Neuronal stem cell (in vitro differentiated cells): ENCODE measurements around the gene THSD4.
"Not testable (repeated sequence)": the region's sequence is repeated elsewhere in the genome, so short reads cannot be mapped to it uniquely, and the experiment has no call there.

Source experiments
- DNase-seq: peaks from one replicate; pipeline ENCODE4 v3.0.0-alpha.2; 2013; ENCODE audit warnings: low spot score
- H2AFZ ChIP-seq: one replicate; pipeline ENCODE4 v1.6.1; 2013; ENCODE audit warnings: mild to moderate bottlenecking, low read length, inconsistent platforms
- H2AK5ac ChIP-seq: 2 replicates; pipeline ENCODE4 v1.6.1; 2013; ENCODE audit warnings: low read depth, mild to moderate bottlenecking, inconsistent platforms, low read length, moderate library complexity, mixed read lengths
- H2BK120ac ChIP-seq: 2 replicates; pipeline ENCODE4 v1.6.1; 2013; ENCODE audit warnings: low read depth, mild to moderate bottlenecking, inconsistent platforms, low read length, moderate library complexity, mixed read lengths
- H2BK12ac ChIP-seq: one replicate; pipeline ENCODE4 v1.6.1; 2013; ENCODE audit warnings: low read length, inconsistent platforms
- H2BK15ac ChIP-seq: 2 replicates; pipeline ENCODE4 v1.6.1; 2013; ENCODE audit warnings: mild to moderate bottlenecking, low read length, inconsistent platforms, mixed read lengths
- H2BK5ac ChIP-seq: one replicate; pipeline ENCODE4 v1.6.1; 2013; ENCODE audit warnings: inconsistent platforms, mild to moderate bottlenecking, low read length, moderate library complexity
- H3K14ac ChIP-seq: one replicate; pipeline ENCODE4 v1.6.1; 2013; ENCODE audit warnings: low read length, inconsistent platforms
- H3K18ac ChIP-seq: 2 replicates; pipeline ENCODE4 v1.6.1; 2013; ENCODE audit warnings: low read length, inconsistent platforms
- H3K23ac ChIP-seq: 2 replicates; pipeline ENCODE4 v1.6.1; 2013; ENCODE audit warnings: low read depth, mild to moderate bottlenecking, mixed read lengths, low read length, inconsistent platforms; ENCODE audit not compliant: poor library complexity
- H3K27ac ChIP-seq: replicated peaks from 3 replicates; pipeline ENCODE4 v1.5.1; 2013; ENCODE audit warnings: low read length, inconsistent platforms
- H3K27me3 ChIP-seq, 3 experiments: 2 replicates each; pipeline ENCODE4 v1.6.1; 2013; ENCODE audit warnings: low read length in 3 of 3, mild to moderate bottlenecking in 2 of 3, inconsistent platforms in 1 of 3, low read depth in 1 of 3, mixed read lengths in 1 of 3, moderate library complexity in 1 of 3; ENCODE audit not compliant: control insufficient read depth in 3 of 3, insufficient read depth in 3 of 3
- H3K36me3 ChIP-seq, 2 donors: replicated peaks in 1 of 2; 2 replicates each; pipeline ENCODE4 v1.6.1; 2013; ENCODE audit warnings: low read length in 2 of 2; ENCODE audit not compliant: control insufficient read depth in 2 of 2, insufficient read depth in 2 of 2
- H3K4ac ChIP-seq: 2 replicates; pipeline ENCODE4 v1.6.1; 2013; ENCODE audit warnings: inconsistent platforms, mild to moderate bottlenecking, low read length, moderate library complexity
- H3K4me1 ChIP-seq, 2 donors: 1 replicate in 1 of 2; 2 replicates in 1 of 2; pipeline ENCODE4 v1.6.1; 2013; ENCODE audit warnings: low read length in 2 of 2, low read depth in 1 of 2; ENCODE audit not compliant: control insufficient read depth in 2 of 2, insufficient read depth in 1 of 2
- H3K4me2 ChIP-seq: one replicate; pipeline ENCODE4 v1.6.1; 2013; ENCODE audit warnings: mild to moderate bottlenecking, low read length, inconsistent platforms; ENCODE audit not compliant: insufficient read depth, poor library complexity, severe bottlenecking
- H3K4me3 ChIP-seq, 2 donors: 2 replicates each; pipeline ENCODE4 v1.5.1; 2013; ENCODE audit warnings: low read length in 2 of 2, mild to moderate bottlenecking in 2 of 2, inconsistent platforms in 1 of 2, moderate library complexity in 1 of 2
- H3K79me1 ChIP-seq: one replicate; pipeline ENCODE4 v1.6.1; 2013; ENCODE audit warnings: low read depth, mild to moderate bottlenecking, inconsistent platforms, low read length, moderate library complexity
- H3K9ac ChIP-seq: one replicate; pipeline ENCODE4 v1.6.1; 2013; ENCODE audit warnings: mild to moderate bottlenecking, low read depth, low read length, inconsistent platforms; ENCODE audit not compliant: poor library complexity
- H3K9me3 ChIP-seq, 2 donors: replicated peaks in 1 of 2; 2 replicates each; pipeline versions ENCODE3 to v1.6.1; 2013; ENCODE audit warnings: low read length in 2 of 2, mild to moderate bottlenecking in 2 of 2, inconsistent platforms in 1 of 2, low read depth in 1 of 2, mixed read lengths in 1 of 2, moderate library complexity in 1 of 2; ENCODE audit not compliant: control insufficient read depth in 2 of 2, insufficient read depth in 1 of 2
- H4K8ac ChIP-seq: one replicate; pipeline ENCODE4 v1.6.1; 2013; ENCODE audit warnings: low read depth, mild to moderate bottlenecking, inconsistent platforms, low read length, moderate library complexity
- H4K91ac ChIP-seq: one replicate; pipeline ENCODE4 v1.6.1; 2013; ENCODE audit warnings: low read length, low read depth, mild to moderate bottlenecking, inconsistent platforms; ENCODE audit not compliant: poor library complexity
- WGBS, 2 donors: extraction: QIAGEN DNeasy Blood & Tissue Kit; methylation state at CpG; one replicate each; pipeline ENCODE4 v1.1.7; 2013; ENCODE audit warnings: missing lambda C conversion rate in 2 of 2, mixed read lengths in 1 of 2; ENCODE audit not compliant: insufficient read length in 2 of 2, insufficient replicate concordance in 1 of 2; ENCODE audit errors: extremely low coverage in 2 of 2; 5-methylcytosine and 5-hydroxymethylcytosine counted together

Gene THSD4

DNA sequence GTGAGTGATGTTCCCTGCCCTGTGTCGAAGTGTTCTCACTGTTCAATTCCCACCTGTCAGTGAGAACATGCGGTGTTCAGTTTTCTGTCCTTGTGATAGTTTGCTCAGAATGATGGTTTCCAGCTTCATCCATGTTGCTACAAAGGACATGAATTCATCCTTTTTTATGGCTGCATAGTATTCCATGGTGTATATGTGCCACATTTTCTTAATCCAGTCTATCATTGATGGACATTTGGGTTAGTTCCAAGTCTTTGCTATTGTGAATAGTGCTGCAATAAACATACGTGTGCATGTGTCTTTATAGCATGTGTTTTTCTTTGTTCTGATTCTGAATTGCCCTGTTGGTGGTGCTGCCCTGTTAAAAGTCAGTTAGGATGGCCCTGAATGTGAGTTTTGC, 204.2 kb downstream of the THSD4 start:
- H3K14ac ChIP-seq, H3K4me2 ChIP-seq, H3K36me3 ChIP-seq, H2BK15ac ChIP-seq, H4K8ac ChIP-seq, H2BK120ac ChIP-seq, H3K9ac ChIP-seq, H3K27me3 ChIP-seq, H2AFZ ChIP-seq, H2BK12ac ChIP-seq, H2BK5ac ChIP-seq, H2AK5ac ChIP-seq, H3K23ac ChIP-seq, H3K4me1 ChIP-seq, H3K79me1 ChIP-seq, H3K4ac ChIP-seq, DNase-seq, H4K91ac ChIP-seq, H3K27ac ChIP-seq, H3K4me3 ChIP-seq, H3K18ac ChIP-seq, H3K9me3 ChIP-seq: not testable (repeated sequence)
- WGBS, 2 donors, result no CpG with 5 or more reads among the region's 3 CpGs

DNA sequence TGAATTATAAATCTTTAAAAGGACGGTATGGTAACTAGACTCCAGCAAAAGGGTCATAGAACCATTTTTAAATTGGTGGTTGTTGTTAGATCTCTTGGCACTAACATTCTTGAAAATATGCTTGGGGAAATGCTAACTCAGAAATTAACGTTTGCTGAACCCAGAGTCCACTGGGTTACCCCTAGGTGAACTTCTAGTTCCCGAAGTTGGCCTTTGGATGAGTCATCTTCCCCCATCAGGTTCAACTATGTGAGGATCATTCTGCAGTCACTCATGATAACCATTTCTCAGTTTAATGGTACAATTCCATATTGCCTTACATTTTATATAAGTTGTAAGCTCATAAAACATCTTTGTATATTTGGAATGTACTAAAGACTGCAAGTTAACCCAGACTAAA, 204.7 kb downstream of the THSD4 start:
- H3K4me1 ChIP-seq, result peaks cover 0 to 4% of the 10 kb centered on the region in 2 donors
- no peak overlapping the region for H2AFZ ChIP-seq
- no peak overlapping the region for H2BK120ac ChIP-seq
- no peak overlapping the region for H2AK5ac ChIP-seq
- no peaks in the 10 kb centered on the region for H3K36me3 ChIP-seq
- H3K4ac ChIP-seq, result no peak overlapping the region
- no peaks in the 10 kb centered on the region for H3K79me1 ChIP-seq
- no peak for DNase-seq
- H3K4me3 ChIP-seq, result no peak overlapping the region
- no peak overlapping the region for H2BK5ac ChIP-seq
- no peaks in the 10 kb centered on the region for H3K27me3 ChIP-seq
- H3K14ac ChIP-seq, result no peak overlapping the region
- no peak overlapping the region for H3K18ac ChIP-seq
- H3K23ac ChIP-seq, result no peak overlapping the region
- no peak overlapping the region for H3K27ac ChIP-seq
- H3K9me3 ChIP-seq, result no peaks in the 10 kb centered on the region
- H2BK12ac ChIP-seq, result no peak overlapping the region
- H3K9ac ChIP-seq, result no peak overlapping the region
- H3K4me2 ChIP-seq, result no peak overlapping the region
- no peak overlapping the region for H2BK15ac ChIP-seq
- WGBS, 2 donors, result no CpG with 5 or more reads among the region's 3 CpGs
- no peak overlapping the region for H4K8ac ChIP-seq
- no peak overlapping the region for H4K91ac ChIP-seq

DNA sequence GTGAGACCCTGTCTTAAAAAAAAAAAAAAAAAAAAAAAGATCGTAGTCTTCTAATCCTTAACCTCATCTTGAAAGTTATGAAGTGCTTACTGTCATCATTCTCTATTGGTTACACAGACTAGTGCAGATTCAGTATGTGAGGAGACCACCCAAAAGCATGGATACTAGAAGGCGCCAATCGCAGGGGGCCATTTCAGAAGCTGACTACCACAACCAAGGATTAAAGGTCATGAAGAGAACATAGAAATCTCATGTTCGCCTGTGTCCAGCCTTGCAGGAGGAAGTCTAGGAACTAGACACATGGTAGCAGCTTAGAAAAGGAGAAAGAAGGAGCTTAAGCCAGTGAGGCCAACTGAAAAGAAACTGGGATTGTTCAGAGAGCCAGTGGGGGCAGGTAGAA, 207.8 kb downstream of the THSD4 start:
- DNase-seq, result no peak

DNA sequence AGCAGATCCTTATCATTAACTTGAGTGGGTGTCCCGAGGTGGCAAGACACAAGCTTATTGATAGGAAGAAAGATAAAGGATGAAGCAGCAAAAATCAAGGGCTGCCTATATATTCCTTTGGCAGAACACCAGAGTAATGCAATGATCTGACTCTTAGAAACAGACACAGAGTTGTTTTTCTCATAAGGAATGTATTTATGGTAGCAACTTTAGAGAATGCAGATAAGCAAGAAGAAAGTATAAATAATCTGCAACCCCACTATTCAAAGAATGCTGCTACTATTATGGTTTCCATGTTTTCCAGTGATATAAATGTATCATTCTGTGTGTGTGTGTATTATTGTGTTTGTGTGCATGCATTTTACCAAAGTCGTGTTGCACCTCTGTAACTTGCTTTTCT, 208.3 kb downstream of the THSD4 start:
- Histone ChIP-seq H2BK15ac (no peak overlapping the region), H2BK12ac (no peak overlapping the region), H3K14ac (no peak overlapping the region), H2AK5ac (no peak overlapping the region), H3K36me3 (no peaks in the 10 kb centered on the region), H3K4me1 (no peaks in the 10 kb centered on the region), H3K79me1 (no peaks in the 10 kb centered on the region), H2BK120ac (no peak overlapping the region), H3K18ac (no peak overlapping the region), H3K9me3 (no peaks in the 10 kb centered on the region), H3K4ac (no peak overlapping the region), H3K4me2 (no peak overlapping the region), H2AFZ (no peak overlapping the region), H2BK5ac (no peak overlapping the region), H3K4me3 (no peak overlapping the region), H3K27ac (no peak overlapping the region), H3K9ac (no peak overlapping the region), H4K91ac (no peak overlapping the region), H3K27me3 (no peaks in the 10 kb centered on the region), H4K8ac (no peak overlapping the region), H3K23ac (no peak overlapping the region)
- DNase-seq, result no peak
- WGBS, 2 donors, result no CpG with 5 or more reads among the region's 2 CpGs

More for the DNA sequence above, 207.8 kb downstream of the THSD4 start:
- no peak overlapping the region for H3K27ac ChIP-seq
- H3K14ac ChIP-seq, result no peak overlapping the region
- H3K9ac ChIP-seq, result no peak overlapping the region
- no peak overlapping the region for H3K23ac ChIP-seq
- no peak overlapping the region for H2BK5ac ChIP-seq
- no peak overlapping the region for H2AK5ac ChIP-seq
- no peak overlapping the region for H3K4me2 ChIP-seq
- no peaks in the 10 kb centered on the region for H3K27me3 ChIP-seq
- no peak overlapping the region for H3K4me3 ChIP-seq
- no peaks in the 10 kb centered on the region for H3K9me3 ChIP-seq
- no peak overlapping the region for H4K91ac ChIP-seq
- H3K36me3 ChIP-seq, result no peaks in the 10 kb centered on the region
- no peak overlapping the region for H4K8ac ChIP-seq
- H3K79me1 ChIP-seq, result no peaks in the 10 kb centered on the region
- H2BK12ac ChIP-seq, result no peak overlapping the region
- no peak overlapping the region for H3K18ac ChIP-seq
- H2AFZ ChIP-seq, result no peak overlapping the region
- H3K4ac ChIP-seq, result no peak overlapping the region
- WGBS, 2 donors, result no CpG with 5 or more reads among the region's 4 CpGs
- no peak overlapping the region for H2BK15ac ChIP-seq
- no peaks in the 10 kb centered on the region for H3K4me1 ChIP-seq
- no peak overlapping the region for H2BK120ac ChIP-seq
